ENCODE data around the gene ANAPC13.

Gene ANAPC13

GRCh38 chr3:134503266-134503665, 17.5 kb upstream of the ANAPC13 start:
- DNase-seq (ENCODE audit: low read depth): no peak
- TF ChIP-seq, protein P1, sequence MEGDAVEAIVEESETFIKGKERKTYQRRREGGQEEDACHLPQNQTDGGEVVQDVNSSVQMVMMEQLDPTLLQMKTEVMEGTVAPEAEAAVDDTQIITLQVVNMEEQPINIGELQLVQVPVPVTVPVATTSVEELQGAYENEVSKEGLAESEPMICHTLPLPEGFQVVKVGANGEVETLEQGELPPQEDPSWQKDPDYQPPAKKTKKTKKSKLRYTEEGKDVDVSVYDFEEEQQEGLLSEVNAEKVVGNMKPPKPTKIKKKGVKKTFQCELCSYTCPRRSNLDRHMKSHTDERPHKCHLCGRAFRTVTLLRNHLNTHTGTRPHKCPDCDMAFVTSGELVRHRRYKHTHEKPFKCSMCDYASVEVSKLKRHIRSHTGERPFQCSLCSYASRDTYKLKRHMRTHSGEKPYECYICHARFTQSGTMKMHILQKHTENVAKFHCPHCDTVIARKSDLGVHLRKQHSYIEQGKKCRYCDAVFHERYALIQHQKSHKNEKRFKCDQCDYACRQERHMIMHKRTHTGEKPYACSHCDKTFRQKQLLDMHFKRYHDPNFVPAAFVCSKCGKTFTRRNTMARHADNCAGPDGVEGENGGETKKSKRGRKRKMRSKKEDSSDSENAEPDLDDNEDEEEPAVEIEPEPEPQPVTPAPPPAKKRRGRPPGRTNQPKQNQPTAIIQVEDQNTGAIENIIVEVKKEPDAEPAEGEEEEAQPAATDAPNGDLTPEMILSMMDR (IDR thresholded peaks at IDR 0.05; ENCODE audit: low read length, missing control alignments): no peak
- no peak overlapping the region for H3K4me3 ChIP-seq (replicated peaks; ENCODE audit: low read depth, low read length)

- DNase-seq (ENCODE audit: low read depth): no peak
- TF ChIP-seq, protein P1 (IDR thresholded peaks at IDR 0.05; ENCODE audit: low read length, missing control alignments): no peak
- no peak overlapping the region for H3K4me3 ChIP-seq (replicated peaks; ENCODE audit: low read depth, low read length)
Observed at GRCh38 chr3:134496471-134497071, 10.8 kb upstream of the ANAPC13 start.

DNA sequence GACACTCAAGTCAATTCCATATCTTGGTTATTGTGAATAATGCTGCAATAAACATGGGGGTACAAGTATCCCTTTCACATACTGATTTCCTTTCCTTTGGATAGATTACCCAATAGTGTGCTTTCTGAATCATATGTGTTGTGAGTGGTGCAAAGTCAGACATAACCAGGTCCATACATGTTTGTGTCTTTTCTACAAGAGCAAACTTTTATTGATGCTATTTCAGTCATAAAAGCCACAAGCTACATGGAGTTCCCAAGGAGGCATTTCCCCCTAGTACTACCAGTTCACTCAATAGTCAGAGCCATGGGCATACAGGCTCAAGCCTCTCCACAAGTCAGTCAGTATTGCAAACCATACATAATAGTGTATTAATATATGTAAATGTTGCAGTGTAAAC, 10.2 kb upstream of the ANAPC13 start:
- no peak overlapping the region for H3K4me3 ChIP-seq (replicated peaks; ENCODE audit: low read depth, low read length)
- TF ChIP-seq, protein P1 (IDR thresholded peaks at IDR 0.05; ENCODE audit: low read length, missing control alignments): no peak
- no peak for DNase-seq (ENCODE audit: low read depth)

DNA sequence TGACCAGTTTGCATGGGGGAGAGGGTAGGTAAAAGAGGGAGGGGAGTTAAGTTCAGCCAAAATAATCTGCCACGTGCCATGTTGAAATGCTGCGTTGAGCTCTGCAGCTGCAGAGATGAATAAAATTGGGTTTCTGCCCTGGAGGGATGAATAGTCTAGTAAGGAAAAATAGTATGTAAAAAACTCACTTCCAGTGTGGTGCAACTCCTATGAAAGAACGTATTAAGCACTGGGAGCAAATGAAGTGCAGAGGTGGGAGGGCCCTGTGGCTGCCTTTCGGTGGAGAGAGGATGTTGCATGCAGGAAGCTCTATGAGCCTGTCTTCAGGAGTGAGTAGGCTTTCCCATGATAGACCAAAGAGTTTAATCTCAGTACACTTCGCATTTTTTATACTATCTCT, 8.7 kb upstream of the ANAPC13 start:
- H3K4me3 ChIP-seq (replicated peaks; ENCODE audit: low read depth, low read length): no peak overlapping the region
- DNase-seq (ENCODE audit: low read depth): peak; percentile 31

DNA sequence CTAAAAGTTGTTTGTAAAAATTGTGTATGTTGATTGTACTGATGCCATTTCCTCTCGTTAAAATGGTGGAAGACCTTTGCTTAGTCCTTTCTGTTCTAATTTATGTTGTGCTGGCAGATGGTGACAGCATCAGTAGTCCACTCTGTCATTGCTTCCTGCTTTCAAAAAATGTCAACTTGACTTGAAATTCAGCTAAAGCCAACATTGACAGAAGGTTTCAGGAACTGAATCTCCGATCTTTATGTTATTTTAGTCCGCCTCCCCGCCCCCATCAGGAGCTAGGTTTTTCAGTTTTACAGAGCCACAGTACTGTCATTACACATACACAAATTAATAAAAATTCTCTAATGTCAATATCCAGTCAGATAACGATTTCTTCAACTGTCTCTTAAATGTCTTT, 1.6 kb upstream of the ANAPC13 start:
- peak overlapping the region; percentile 91 for H3K4me3 ChIP-seq (replicated peaks; ENCODE audit: low read depth, low read length)
- TF ChIP-seq, protein P1 (IDR thresholded peaks at IDR 0.05; ENCODE audit: low read length, missing control alignments): no peak

More for the DNA sequence above, 8.7 kb upstream of the ANAPC13 start:
- TF ChIP-seq, protein P1 (IDR thresholded peaks at IDR 0.05; ENCODE audit: low read length, missing control alignments): no peak

GRCh38 chr3:134486577-134487041, 824 bp upstream of the ANAPC13 start:
- TF ChIP-seq, protein P1 (IDR thresholded peaks at IDR 0.05; ENCODE audit: low read length, missing control alignments): no peak
- peak overlapping the region; percentile 91 for H3K4me3 ChIP-seq (replicated peaks; ENCODE audit: low read depth, low read length)
- DNase-seq (ENCODE audit: low read depth): peak; percentile 37

More for the DNA sequence above, 1.6 kb upstream of the ANAPC13 start:
- DNase-seq (ENCODE audit: low read depth): no peak

Data from fibroblast of pulmonary artery (primary cell).